ENCODE measurements around the gene PALM. TPM values are rescaled to one million over a fixed set of nuclear protein-coding genes. Genes with fewer than 3 reads are reported as not detected.
"Not testable (repeated sequence)": the region's sequence is repeated elsewhere in the genome, so short reads cannot be mapped to it uniquely, and the experiment has no call there.

PALM gene
- total RNA-seq, 2 donors from 2014 or later: 3.9 to 13.5 TPM

GRCh38 chr19:688992-689391 lies 19.7 kb upstream of the PALM start:
- Histone ChIP-seq H3K27ac (no peak overlapping the region), H3K4me3 (no peak overlapping the region), H3K36me3 (no peaks in the 10 kb centered on the region), H3K9me3 (no peaks in the 10 kb centered on the region), H3K9ac (ENCODE audit: low read depth in 2 of 2, low read length in 2 of 2) (no peak overlapping the region), H3K4me1 (no peaks in the 10 kb centered on the region), H3K27me3 (no peaks in the 10 kb centered on the region)
- intact Hi-C loops (cut with DNase I): no loop called here
- no peak for DNase-seq
- TF ChIP-seq, protein P1, sequence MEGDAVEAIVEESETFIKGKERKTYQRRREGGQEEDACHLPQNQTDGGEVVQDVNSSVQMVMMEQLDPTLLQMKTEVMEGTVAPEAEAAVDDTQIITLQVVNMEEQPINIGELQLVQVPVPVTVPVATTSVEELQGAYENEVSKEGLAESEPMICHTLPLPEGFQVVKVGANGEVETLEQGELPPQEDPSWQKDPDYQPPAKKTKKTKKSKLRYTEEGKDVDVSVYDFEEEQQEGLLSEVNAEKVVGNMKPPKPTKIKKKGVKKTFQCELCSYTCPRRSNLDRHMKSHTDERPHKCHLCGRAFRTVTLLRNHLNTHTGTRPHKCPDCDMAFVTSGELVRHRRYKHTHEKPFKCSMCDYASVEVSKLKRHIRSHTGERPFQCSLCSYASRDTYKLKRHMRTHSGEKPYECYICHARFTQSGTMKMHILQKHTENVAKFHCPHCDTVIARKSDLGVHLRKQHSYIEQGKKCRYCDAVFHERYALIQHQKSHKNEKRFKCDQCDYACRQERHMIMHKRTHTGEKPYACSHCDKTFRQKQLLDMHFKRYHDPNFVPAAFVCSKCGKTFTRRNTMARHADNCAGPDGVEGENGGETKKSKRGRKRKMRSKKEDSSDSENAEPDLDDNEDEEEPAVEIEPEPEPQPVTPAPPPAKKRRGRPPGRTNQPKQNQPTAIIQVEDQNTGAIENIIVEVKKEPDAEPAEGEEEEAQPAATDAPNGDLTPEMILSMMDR (IDR thresholded peaks at IDR 0.05): no peak

DNA sequence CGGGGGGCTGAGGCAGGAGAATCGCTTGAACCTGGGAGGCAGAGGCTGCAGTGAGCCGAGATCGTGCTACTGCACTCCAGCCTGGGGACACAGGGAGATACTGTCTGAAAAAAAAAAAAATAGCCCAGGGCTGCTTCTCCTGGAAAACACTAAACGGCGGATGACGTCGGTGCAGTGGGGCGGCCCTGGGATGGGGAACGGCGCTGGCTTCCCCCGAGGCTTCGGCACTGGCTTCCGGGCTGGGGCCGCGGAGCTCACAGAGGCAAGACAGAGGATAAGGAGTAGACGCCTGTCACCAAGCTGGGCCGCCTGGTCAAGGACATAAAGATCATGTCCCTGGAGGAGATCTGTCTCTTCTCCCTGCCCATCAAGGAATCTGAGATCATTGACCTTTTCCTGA lies 18.5 kb upstream of the PALM start:
- no peak overlapping the region for H3K27ac ChIP-seq
- TF ChIP-seq, protein P1 (IDR thresholded peaks at IDR 0.05): no peak
- DNase-seq: no peak
- no peaks in the 10 kb centered on the region for H3K27me3 ChIP-seq
- no peaks in the 10 kb centered on the region for H3K9me3 ChIP-seq
- H3K4me3 ChIP-seq: no peak overlapping the region
- H3K4me1 ChIP-seq: no peaks in the 10 kb centered on the region
- intact Hi-C loops (cut with DNase I): no loop called here
- H3K36me3 ChIP-seq: no peaks in the 10 kb centered on the region
- H3K9ac ChIP-seq (ENCODE audit: low read depth in 2 of 2, low read length in 2 of 2): no peak overlapping the region

- Histone ChIP-seq H3K36me3 (no peaks in the 10 kb centered on the region), H3K4me1 (no peaks in the 10 kb centered on the region), H3K9ac (ENCODE audit: low read depth in 2 of 2, low read length in 2 of 2) (no peak overlapping the region), H3K27ac (no peak overlapping the region), H3K4me3 (no peak overlapping the region), H3K27me3 (peaks cover 4% of the 10 kb centered on the region), H3K9me3 (no peaks in the 10 kb centered on the region)
- TF ChIP-seq, protein P1 (IDR thresholded peaks at IDR 0.05): no peak
- no peak for DNase-seq
- intact Hi-C loops (cut with DNase I): no loop called here
These were observed 14.0 kb upstream of the PALM start for GRCh38 chr19:694481-695351.

DNA sequence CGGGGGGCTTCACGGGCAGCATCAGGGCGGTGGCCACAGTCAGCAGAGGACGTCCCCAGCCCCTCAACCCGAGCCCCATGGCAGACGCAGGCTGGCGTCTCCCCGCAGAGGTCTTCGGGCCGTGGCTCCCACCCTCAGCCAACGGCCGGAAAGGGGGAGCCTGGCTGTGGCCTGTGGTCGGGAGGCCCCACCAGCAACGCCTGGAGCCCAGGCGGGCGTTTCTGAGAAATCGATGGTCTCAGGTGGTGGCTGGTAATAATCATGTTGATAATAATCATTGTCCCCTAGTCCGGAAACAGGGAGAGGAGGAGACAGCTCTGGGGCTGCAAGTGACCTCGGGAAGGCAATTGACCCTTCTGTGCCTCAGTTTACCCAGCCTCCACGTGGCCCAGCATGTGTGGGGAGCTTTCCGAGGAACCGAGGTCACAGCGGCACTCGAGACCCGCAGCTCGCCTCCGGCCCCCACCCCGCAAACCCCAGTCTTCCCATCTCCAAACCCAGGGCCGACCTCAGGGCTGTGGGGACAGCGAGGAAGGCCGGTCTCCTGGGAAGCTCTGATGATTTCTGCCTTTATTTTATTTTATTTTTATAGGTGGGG lies 13.3 kb upstream of the PALM start, which contains the start of gene PRSS57:
Gene PRSS57, minus strand, starts transcription at position 101 of the 598 bp plus-strand sequence. Its CDS starts 22 bp downstream, at position 79.
- Histone ChIP-seq H3K9me3 (no peaks in the 10 kb centered on the region), H3K36me3 (no peaks in the 10 kb centered on the region), H3K4me3 (no peak within 1 kb of the TSS), H3K27me3 (peaks cover 4% of the 10 kb centered on the region), H3K27ac (no peak within 1 kb of the TSS), H3K4me1 (no peaks in the 10 kb centered on the region), H3K9ac (ENCODE audit: low read depth in 2 of 2, low read length in 2 of 2) (no peak within 1 kb of the TSS)
- intact Hi-C loops (cut with DNase I): no loop called here
- TF ChIP-seq, protein P1 (IDR thresholded peaks at IDR 0.05): no peak
- no peak for DNase-seq

GRCh38 chr19:698529-698928 lies 10.2 kb upstream of the PALM start:
- H3K9ac ChIP-seq (ENCODE audit: low read depth in 2 of 2, low read length in 2 of 2); H3K27me3 ChIP-seq; H3K27ac ChIP-seq; intact Hi-C loops (cut with DNase I); H3K9me3 ChIP-seq; H3K36me3 ChIP-seq; H3K4me3 ChIP-seq; H3K4me1 ChIP-seq; DNase-seq: not testable (repeated sequence)

DNA sequence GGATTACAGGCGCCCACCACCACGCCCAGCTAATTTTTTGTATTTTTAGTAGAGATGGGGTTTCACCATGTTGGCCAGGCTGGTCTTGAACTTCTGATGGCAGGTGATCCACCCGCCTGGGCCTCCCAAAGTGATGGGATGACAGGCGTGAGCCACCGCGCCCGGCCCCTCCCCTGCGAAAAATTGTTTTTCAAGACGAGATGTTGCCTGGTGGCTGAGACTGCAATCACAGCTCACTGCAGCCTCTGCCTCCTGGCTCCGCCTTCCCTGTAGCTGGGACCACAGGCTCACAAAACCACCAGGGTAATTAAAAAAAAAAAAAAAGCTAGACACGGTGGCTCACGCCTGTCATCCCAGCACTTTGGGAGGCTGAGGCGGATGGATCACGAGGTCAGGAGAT lies 8.8 kb upstream of the PALM start:
- intact Hi-C loops (cut with DNase I); H3K9me3 ChIP-seq; H3K4me1 ChIP-seq; H3K27me3 ChIP-seq; H3K36me3 ChIP-seq; H3K27ac ChIP-seq; DNase-seq; H3K9ac ChIP-seq (ENCODE audit: low read depth in 2 of 2, low read length in 2 of 2); H3K4me3 ChIP-seq: not testable (repeated sequence)

- H3K4me3 ChIP-seq; H3K27me3 ChIP-seq; H3K9me3 ChIP-seq; H3K4me1 ChIP-seq; DNase-seq; H3K9ac ChIP-seq (ENCODE audit: low read depth in 2 of 2, low read length in 2 of 2); H3K27ac ChIP-seq; intact Hi-C loops (cut with DNase I); H3K36me3 ChIP-seq: not testable (repeated sequence)
These were observed 5.9 kb upstream of the PALM start for GRCh38 chr19:702847-703246.

Data from colonic mucosa (tissue), 4 donors.